Neural cell (in vitro differentiated cells): ENCODE results near the gene PCDH15. TPM values are rescaled to one million over a fixed set of nuclear protein-coding genes. Genes with fewer than 3 reads are reported as not detected.

Experiments
- H2AFZ ChIP-seq: fragments of 200-600, 300-800 bp; sonication (generic), shearing (Covaris generic); 2 replicates; pipeline ENCODE4 v1.6.0; 2014; ENCODE audit warnings: low read depth, mild to moderate bottlenecking, antibody characterized with exemption, low read length, moderate library complexity
- H3F3A ChIP-seq: fragments of 200-600 bp; shearing (Covaris generic); 2 replicates; pipeline ENCODE4 v1.6.1; 2016; ENCODE audit warnings: mild to moderate bottlenecking, moderate library complexity, mixed read lengths, antibody characterized with exemption, low read length; ENCODE audit not compliant: insufficient read depth, poor library complexity, severe bottlenecking
- H3K27ac ChIP-seq: fragments of 200-600, 300-800 bp; sonication (generic), shearing (Covaris generic); 2 replicates; pipeline ENCODE4 v1.5.1; 2014; ENCODE audit warnings: mild to moderate bottlenecking, low read length, moderate library complexity
- H3K27me3 ChIP-seq: fragments of 300-800, 200-600 bp; sonication (generic), shearing (Covaris generic); 2 replicates; pipeline ENCODE4 v1.6.0; 2014; ENCODE audit warnings: mild to moderate bottlenecking, low read depth, low read length, moderate library complexity; ENCODE audit not compliant: insufficient read depth
- H3K36me3 ChIP-seq: fragments of 300-800, 200-600 bp; sonication (generic), shearing (Covaris generic); 2 replicates; pipeline ENCODE4 v1.5.1; 2014; ENCODE audit warnings: mild to moderate bottlenecking, antibody characterized with exemption, low read length, moderate library complexity; ENCODE audit not compliant: insufficient read depth
- H3K4me2 ChIP-seq: fragments of 300-800, 200-600 bp; sonication (generic), shearing (Covaris generic); 2 replicates; pipeline ENCODE4 v1.6.0; 2014; ENCODE audit warnings: mild to moderate bottlenecking, low read length
- H3K4me3 ChIP-seq: fragments of 300-800, 200-600 bp; sonication (generic), shearing (Covaris generic); 2 replicates; pipeline ENCODE4 v1.5.1; 2014; ENCODE audit warnings: mild to moderate bottlenecking, low read length, moderate library complexity
- H3K79me2 ChIP-seq: fragments of 200-600 bp; shearing (Covaris generic); replicated peaks from 2 replicates; pipeline ENCODE4 v1.6.0; 2014; ENCODE audit warnings: mild to moderate bottlenecking, low read length, moderate library complexity; ENCODE audit not compliant: insufficient read depth
- H3K9ac ChIP-seq: fragments of 300-800, 200-600 bp; sonication (generic), shearing (Covaris generic); 2 replicates; pipeline ENCODE4 v1.6.1; 2016; ENCODE audit warnings: mild to moderate bottlenecking, low read length, mixed read lengths
- H3K9me2 ChIP-seq: fragments of 200-600 bp; shearing (Covaris generic); 2 replicates; pipeline ENCODE4 v1.6.1; 2016; ENCODE audit warnings: mild to moderate bottlenecking, low read length, mixed read lengths; ENCODE audit not compliant: insufficient read depth
- H3K9me3 ChIP-seq: fragments of 200-600, 300-800 bp; sonication (generic), shearing (Covaris generic); 2 replicates; pipeline ENCODE4 v1.6.1; 2016; ENCODE audit warnings: mild to moderate bottlenecking, mixed run types, low read length, moderate library complexity, mixed read lengths
- H4K20me1 ChIP-seq: fragments of 200-600 bp; shearing (Covaris generic); 2 replicates; pipeline ENCODE4 v1.6.1; 2016; ENCODE audit warnings: mild to moderate bottlenecking, mixed run types; ENCODE audit not compliant: insufficient read depth
- CTCF ChIP-seq: fragments of 450-650 bp; IDR thresholded peaks from 2 replicates; pipeline ENCODE4 v1.5.1; 2014; ENCODE audit warnings: antibody characterized with exemption, mild to moderate bottlenecking, moderate library complexity; ENCODE audit not compliant: poor library complexity, severe bottlenecking
- EP300 ChIP-seq: fragments of 450-650 bp; conservative IDR thresholded peaks from 2 replicates; pipeline ENCODE4 v1.6.1; 2014; ENCODE audit warnings: antibody characterized with exemption, mild to moderate bottlenecking, moderate library complexity; ENCODE audit not compliant: poor library complexity, severe bottlenecking
- EZH2 ChIP-seq: fragments of 200-600, 300-800 bp; shearing (Covaris generic), sonication (generic); IDR thresholded peaks from 2 replicates; pipeline ENCODE4 v1.6.1; 2014; ENCODE audit warnings: antibody characterized with exemption, low read length, borderline replicate concordance, mild to moderate bottlenecking; ENCODE audit not compliant: insufficient read depth, poor library complexity, severe bottlenecking
- MXI1 ChIP-seq: fragments of 450-650 bp; conservative IDR thresholded peaks from 2 replicates; pipeline ENCODE4 v1.6.1; 2014; ENCODE audit warnings: antibody characterized with exemption, mild to moderate bottlenecking; ENCODE audit not compliant: poor library complexity, severe bottlenecking
- POLR2AphosphoS5 ChIP-seq: IDR thresholded peaks from 2 replicates; pipeline ENCODE4 v1.6.1; 2012
- RAD21 ChIP-seq: fragments of 450-650 bp; conservative IDR thresholded peaks from 2 replicates; pipeline ENCODE4 v1.6.1; 2014; ENCODE audit warnings: antibody characterized with exemption, mild to moderate bottlenecking, moderate library complexity
- REST ChIP-seq: IDR thresholded peaks from 2 replicates; pipeline ENCODE4 v1.6.1; 2012; ENCODE audit warnings: borderline replicate concordance
- SMC3 ChIP-seq: fragments of 450-650 bp; conservative IDR thresholded peaks from 2 replicates; pipeline ENCODE4 v1.6.1; 2014; ENCODE audit warnings: antibody characterized with exemption, mild to moderate bottlenecking, moderate library complexity; ENCODE audit not compliant: poor library complexity
- TAF1 ChIP-seq: IDR thresholded peaks from 2 replicates; pipeline ENCODE4 v1.6.1; 2012; ENCODE audit warnings: low read depth
- polyA plus RNA-seq: library from polyadenylated mRNA; depleted of rRNA; stranded (reverse); fragments of >200 nt; gene quantifications from 2 replicates; pipeline ENCODE4 v1.2.3, GENCODE V29; 2014

The PCDH15 gene
- polyA plus RNA-seq, 1 donor from 2014 or later = 1.2 TPM

GRCh38 chr10:54609423-54609822 is 191.6 kb downstream of the PCDH15 start:
- Histone ChIP-seq H3K9me2 (no peaks in the 10 kb centered on the region), H3K4me2 (no peak overlapping the region), H3K79me2 (no peaks in the 10 kb centered on the region), H3F3A (no peaks in the 10 kb centered on the region), H3K36me3 (no peaks in the 10 kb centered on the region), H3K9ac (no peak overlapping the region), H3K27ac (no peak overlapping the region), H3K27me3 (no peaks in the 10 kb centered on the region), H2AFZ (no peak overlapping the region), H3K9me3 (no peaks in the 10 kb centered on the region), H4K20me1 (no peaks in the 10 kb centered on the region), H3K4me3 (no peak overlapping the region)
- TF ChIP-seq REST = no peak
- no peak for TF ChIP-seq RAD21
- no peak for TF ChIP-seq CTCF
- no peak for TF ChIP-seq SMC3
- TF ChIP-seq EZH2 = no peak
- no peak for TF ChIP-seq POLR2AphosphoS5
- no peak for TF ChIP-seq MXI1
- no peak for TF ChIP-seq EP300
- TF ChIP-seq TAF1 = no peak

- Histone ChIP-seq H3K4me2 (no peak overlapping the region), H3K36me3 (no peaks in the 10 kb centered on the region), H3K27ac (no peak overlapping the region), H3F3A (no peaks in the 10 kb centered on the region), H4K20me1 (no peaks in the 10 kb centered on the region), H3K9ac (no peak overlapping the region), H3K9me3 (no peaks in the 10 kb centered on the region), H3K9me2 (no peaks in the 10 kb centered on the region), H3K79me2 (no peaks in the 10 kb centered on the region), H3K27me3 (no peaks in the 10 kb centered on the region), H2AFZ (no peak overlapping the region), H3K4me3 (no peak overlapping the region)
- TF ChIP-seq RAD21 = no peak
- TF ChIP-seq MXI1 = no peak
- TF ChIP-seq EZH2 = no peak
- TF ChIP-seq EP300 = no peak
- no peak for TF ChIP-seq REST
- no peak for TF ChIP-seq SMC3
- no peak for TF ChIP-seq TAF1
- TF ChIP-seq CTCF = no peak
Measured at GRCh38 chr10:54607983-54608382, 193.0 kb downstream of the PCDH15 start.
